Thyroid gland (tissue), 4 donors: ENCODE measurements around the gene FAM111B. TPM values are rescaled to one million over a fixed set of nuclear protein-coding genes. Genes with fewer than 3 reads are reported as not detected.
A peak's percentile ranks its signal among the peaks of the same experiment; 100 is the strongest.

ENCODE experiments used
- DNase-seq, 2 donors: peaks; one replicate each; pipeline ENCODE4 v3.0.0-alpha.2; 2019
- H3K27ac ChIP-seq, 3 donors: fragments of 200-600 bp; sonication (generic); 1 replicate in 2 of 3; 2 replicates in 1 of 3; pipeline ENCODE4 v1.5.1; 2016 to 2019; ENCODE audit warnings: mild to moderate bottlenecking in 1 of 3, moderate library complexity in 1 of 3
- H3K27me3 ChIP-seq: fragments of 200-600 bp; sonication (generic); one replicate; pipeline ENCODE4 v1.5.1; 2019
- H3K36me3 ChIP-seq, 2 donors: fragments of 200-600 bp; sonication (generic); one replicate each; pipeline ENCODE4 v1.5.1; 2016 to 2019
- H3K4me1 ChIP-seq, 2 donors: fragments of 200-600 bp; sonication (generic); one replicate each; pipeline ENCODE4 v1.5.1; 2017 to 2019
- H3K4me3 ChIP-seq, 3 donors: fragments of 200-600 bp; sonication (generic); replicated peaks in 1 of 3; 1 replicate in 2 of 3; 2 replicates in 1 of 3; pipeline ENCODE4 v1.5.1; 2016; ENCODE audit warnings: mild to moderate bottlenecking in 1 of 3
- H3K9me3 ChIP-seq: fragments of 200-600 bp; sonication (generic); one replicate; pipeline ENCODE4 v1.5.1; 2017
- POLR2A ChIP-seq, 2 donors: fragments of 450-650 bp; IDR thresholded peaks; one replicate each; pipeline ENCODE4 v1.6.1; 2017; ENCODE audit warnings: antibody characterized with exemption in 2 of 2, mild to moderate bottlenecking in 2 of 2, moderate library complexity in 1 of 2
- WGBS, 2 donors: methylation state at CpG; one replicate each; pipeline ENCODE4 v1.1.5; 2017; 5-methylcytosine and 5-hydroxymethylcytosine counted together
- intact Hi-C: fragments of 100-400 bp; cut with DNase I; formaldehyde crosslinking; loops from one replicate; pipeline ENCODE4 v1.15.1; 2023
- total RNA-seq, 4 donors: library from RNA; depleted of rRNA; stranded (reverse); fragments of >200 nt; gene quantifications; one replicate each; pipeline ENCODE4 v1.2.3, GENCODE V29; 2016
- TF ChIP-seq, protein P1 (sequence below), 6 experiments: fragments of 200-600 bp in 3 of 6; fragments of 450-650 bp in 3 of 6; sonication (generic) in 3 of 6; IDR thresholded peaks; one replicate each; pipeline ENCODE4 v1.5.1; 2016 to 2019; ENCODE audit warnings: antibody characterized with exemption in 6 of 6, mild to moderate bottlenecking in 2 of 6, inconsistent platforms in 1 of 6, moderate library complexity in 1 of 6

The FAM111B gene
- total RNA-seq, 4 donors from 2014 or later = 0.22 to 0.67 TPM; not detected in 2

DNA sequence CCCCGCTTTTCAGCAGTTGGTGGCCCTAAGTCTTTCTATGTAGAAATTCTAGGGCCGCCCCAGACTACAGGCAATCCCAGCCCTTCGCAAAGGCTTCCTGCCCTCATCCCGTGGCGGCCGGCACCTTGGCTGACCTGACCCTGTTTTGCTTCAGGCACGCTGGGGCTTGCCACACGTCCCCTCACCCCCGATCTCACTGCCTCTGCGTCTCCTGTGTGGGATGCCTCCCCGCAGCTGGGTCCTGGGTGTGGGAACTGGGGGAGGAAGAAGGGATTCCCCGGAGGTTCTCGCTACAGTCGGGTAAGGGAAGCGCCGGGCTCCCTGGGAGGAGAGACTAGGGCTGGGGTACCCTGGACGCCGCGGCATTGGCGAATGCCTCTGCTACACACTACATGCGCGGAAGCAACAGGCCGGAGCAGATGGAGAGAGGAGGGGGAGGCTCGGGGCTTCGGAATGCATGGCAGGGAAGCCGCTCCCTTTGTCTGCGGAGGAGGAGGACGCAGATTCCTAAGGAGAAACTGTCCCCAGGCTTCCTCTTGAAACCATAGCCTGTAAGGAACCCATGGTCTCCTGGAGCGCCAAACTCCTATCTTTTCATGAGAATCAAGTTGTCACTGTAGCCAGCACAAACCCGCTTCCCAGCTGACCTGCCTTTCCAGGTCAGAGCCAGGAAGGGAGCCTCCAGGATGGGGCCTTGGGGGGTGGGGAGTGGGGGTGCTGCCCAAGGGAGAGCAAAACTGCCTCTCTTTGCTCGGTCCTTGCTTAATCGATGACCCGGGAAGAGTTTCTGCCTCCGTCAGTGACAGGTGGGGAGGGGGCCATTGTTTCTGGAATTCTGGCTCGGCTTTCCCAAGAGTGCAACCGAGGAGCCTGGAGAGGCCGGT lies 66.3 kb downstream of the FAM111B start:
- TF ChIP-seq, protein P1, sequence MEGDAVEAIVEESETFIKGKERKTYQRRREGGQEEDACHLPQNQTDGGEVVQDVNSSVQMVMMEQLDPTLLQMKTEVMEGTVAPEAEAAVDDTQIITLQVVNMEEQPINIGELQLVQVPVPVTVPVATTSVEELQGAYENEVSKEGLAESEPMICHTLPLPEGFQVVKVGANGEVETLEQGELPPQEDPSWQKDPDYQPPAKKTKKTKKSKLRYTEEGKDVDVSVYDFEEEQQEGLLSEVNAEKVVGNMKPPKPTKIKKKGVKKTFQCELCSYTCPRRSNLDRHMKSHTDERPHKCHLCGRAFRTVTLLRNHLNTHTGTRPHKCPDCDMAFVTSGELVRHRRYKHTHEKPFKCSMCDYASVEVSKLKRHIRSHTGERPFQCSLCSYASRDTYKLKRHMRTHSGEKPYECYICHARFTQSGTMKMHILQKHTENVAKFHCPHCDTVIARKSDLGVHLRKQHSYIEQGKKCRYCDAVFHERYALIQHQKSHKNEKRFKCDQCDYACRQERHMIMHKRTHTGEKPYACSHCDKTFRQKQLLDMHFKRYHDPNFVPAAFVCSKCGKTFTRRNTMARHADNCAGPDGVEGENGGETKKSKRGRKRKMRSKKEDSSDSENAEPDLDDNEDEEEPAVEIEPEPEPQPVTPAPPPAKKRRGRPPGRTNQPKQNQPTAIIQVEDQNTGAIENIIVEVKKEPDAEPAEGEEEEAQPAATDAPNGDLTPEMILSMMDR (IDR thresholded peaks at IDR 0.05) = no peak
- no peak for TF ChIP-seq POLR2A (IDR thresholded peaks at IDR 0.05)
- peak overlapping the region; percentile 25 to 66 (median 62) for H3K27ac ChIP-seq
- peak overlapping the region in 2 of 3 donors; percentile 49 to 57 for H3K4me3 ChIP-seq
- no peaks in the 10 kb centered on the region for H3K36me3 ChIP-seq
- H3K27me3 ChIP-seq = no peaks in the 10 kb centered on the region
- H3K9me3 ChIP-seq = no peaks in the 10 kb centered on the region
- peak; percentile 37 to 48 for DNase-seq
- 3 to 5% methylated on average over 28 to 34 of the region's 37 CpGs for WGBS, 2 donors
- H3K4me1 ChIP-seq = peaks cover 17 to 18% of the 10 kb centered on the region in 2 donors
- intact Hi-C loops = loop anchor here (5.0 kb wide), 2 partner anchors 34 to 259 kb away; no protein-coding TSS in a partner anchor

DNA sequence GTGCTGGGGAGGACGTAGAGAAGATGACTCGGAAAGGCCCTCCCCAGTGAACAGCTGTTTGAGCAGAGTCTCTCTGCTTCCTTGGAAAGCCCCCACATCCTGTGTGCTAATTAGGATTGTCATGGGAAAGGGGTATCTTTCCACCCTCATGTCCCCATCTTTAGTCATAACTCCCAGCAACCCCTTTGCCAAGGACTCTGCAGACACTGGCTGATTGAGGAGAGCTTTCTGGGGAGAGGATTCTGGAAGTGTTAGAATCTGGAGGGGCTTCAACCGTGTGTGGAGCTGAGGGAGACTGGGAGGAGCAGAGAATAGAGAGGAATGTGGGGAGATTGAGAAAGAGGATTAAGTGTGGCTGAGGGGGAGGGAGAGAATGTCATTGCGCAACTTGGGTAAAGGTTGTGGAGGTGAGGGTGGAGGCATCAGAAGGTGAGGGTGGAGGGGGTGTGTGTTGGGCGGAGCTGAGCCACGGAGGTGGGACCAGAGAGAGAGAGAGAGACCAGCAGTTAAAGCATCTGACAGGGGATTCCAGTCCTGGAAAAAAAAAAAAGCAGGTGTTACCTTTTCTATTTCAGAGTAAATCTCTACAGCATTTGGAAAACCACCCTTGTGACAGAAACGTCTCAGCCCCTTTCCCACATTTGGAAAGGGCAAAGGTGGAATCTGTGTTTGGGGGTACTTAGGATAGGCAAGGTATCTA lies 67.1 kb downstream of the FAM111B start:
- Histone ChIP-seq H3K4me3 (peak overlapping the region in 1 of 3 donors; percentile 49), H3K36me3 (no peaks in the 10 kb centered on the region), H3K27me3 (no peaks in the 10 kb centered on the region), H3K4me1 (peaks cover 17 to 18% of the 10 kb centered on the region in 2 donors), H3K9me3 (no peaks in the 10 kb centered on the region), H3K27ac (peak overlapping the region; percentile 25 to 66 (median 62))
- intact Hi-C loops = loop anchor here (5.0 kb wide), 2 partner anchors 33 to 258 kb away; no protein-coding TSS in a partner anchor
- DNase-seq = peak; percentile 72 to 75
- WGBS, 2 donors = 30 to 40% methylated on average over 6 to 7 of the region's 7 CpGs
- TF ChIP-seq, protein P1 (IDR thresholded peaks at IDR 0.05) = no peak
- TF ChIP-seq POLR2A (IDR thresholded peaks at IDR 0.05) = peak in 1 of 2 donors; percentile 39

DNA sequence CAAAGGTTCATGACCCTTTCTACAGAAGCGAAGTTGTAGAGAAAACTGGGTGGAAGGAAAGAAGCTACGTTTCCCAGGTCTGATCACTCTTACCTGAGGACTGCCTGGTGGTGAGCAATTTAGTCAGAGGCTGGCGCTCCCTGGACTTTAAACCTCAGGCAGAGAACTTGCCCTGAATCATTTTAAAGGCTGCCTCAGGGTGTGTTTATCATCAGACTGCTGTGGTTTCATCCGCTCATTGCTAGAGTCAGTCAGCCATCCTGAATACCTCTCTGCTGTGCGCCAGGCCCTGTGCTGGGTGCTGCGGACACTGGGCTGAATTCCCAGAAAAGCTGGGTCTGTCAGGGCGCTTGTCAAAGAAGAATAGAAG lies 67.6 kb downstream of the FAM111B start:
- no peak overlapping the region for H3K4me3 ChIP-seq
- peaks cover 17 to 18% of the 10 kb centered on the region in 2 donors for H3K4me1 ChIP-seq
- peak overlapping the region in 2 of 3 donors; percentile 11 to 18 for H3K27ac ChIP-seq
- DNase-seq = peak in 1 of 2 donors; percentile 8
- 91 to 94% methylated on average over 7 of the region's 7 CpGs for WGBS, 2 donors
- intact Hi-C loops = loop anchor here (5.0 kb wide), 2 partner anchors 33 to 258 kb away; no protein-coding TSS in a partner anchor
- no peak for TF ChIP-seq POLR2A (IDR thresholded peaks at IDR 0.05)
- TF ChIP-seq, protein P1 (IDR thresholded peaks at IDR 0.05) = no peak
- no peaks in the 10 kb centered on the region for H3K9me3 ChIP-seq
- H3K27me3 ChIP-seq = no peaks in the 10 kb centered on the region
- no peaks in the 10 kb centered on the region for H3K36me3 ChIP-seq

DNA sequence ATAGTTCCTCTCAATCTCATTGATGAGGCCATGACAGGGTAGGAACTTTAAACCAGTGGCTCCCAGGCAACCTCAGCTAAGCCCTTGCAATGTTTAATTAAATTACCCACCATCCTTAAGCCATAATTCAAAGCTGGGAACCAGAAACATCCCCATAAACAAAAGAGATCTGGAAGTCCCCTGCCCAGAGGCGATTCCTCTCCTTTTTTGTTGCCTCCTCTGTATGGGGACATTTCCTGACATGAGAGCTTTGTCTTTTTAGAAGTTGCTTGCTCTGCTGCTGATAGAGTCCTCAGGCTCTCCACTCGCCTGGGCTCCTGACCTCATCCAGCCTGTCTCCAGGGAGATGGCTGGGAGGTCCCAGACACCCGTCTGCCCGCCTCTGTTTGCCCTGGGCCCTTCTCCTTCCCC lies 68.1 kb downstream of the FAM111B start:
- H3K9me3 ChIP-seq = no peaks in the 10 kb centered on the region
- H3K4me1 ChIP-seq = peaks cover 17 to 18% of the 10 kb centered on the region in 2 donors
- no peaks in the 10 kb centered on the region for H3K36me3 ChIP-seq
- H3K27me3 ChIP-seq = no peaks in the 10 kb centered on the region
- 88 to 95% methylated on average over 4 of the region's 4 CpGs for WGBS, 2 donors
- H3K4me3 ChIP-seq = no peak overlapping the region
- DNase-seq = no peak
- peak overlapping the region in 1 of 3 donors; percentile 18 for H3K27ac ChIP-seq
- intact Hi-C loops = no loop called here
- TF ChIP-seq POLR2A (IDR thresholded peaks at IDR 0.05) = no peak
- TF ChIP-seq, protein P1 (IDR thresholded peaks at IDR 0.05) = no peak
